Neuronal stem cell (in vitro differentiated cells): ENCODE results near the gene SPTBN5.

Source experiments
- DNase-seq: peaks from one replicate; pipeline ENCODE4 v3.0.0-alpha.2; 2013; ENCODE audit warnings: low spot score
- H2AFZ ChIP-seq: one replicate; pipeline ENCODE4 v1.6.1; 2013; ENCODE audit warnings: mild to moderate bottlenecking, low read length, inconsistent platforms
- H2AK5ac ChIP-seq: 2 replicates; pipeline ENCODE4 v1.6.1; 2013; ENCODE audit warnings: low read depth, mild to moderate bottlenecking, inconsistent platforms, low read length, moderate library complexity, mixed read lengths
- H2BK120ac ChIP-seq: 2 replicates; pipeline ENCODE4 v1.6.1; 2013; ENCODE audit warnings: low read depth, mild to moderate bottlenecking, inconsistent platforms, low read length, moderate library complexity, mixed read lengths
- H2BK12ac ChIP-seq: one replicate; pipeline ENCODE4 v1.6.1; 2013; ENCODE audit warnings: low read length, inconsistent platforms
- H2BK15ac ChIP-seq: 2 replicates; pipeline ENCODE4 v1.6.1; 2013; ENCODE audit warnings: mild to moderate bottlenecking, low read length, inconsistent platforms, mixed read lengths
- H2BK5ac ChIP-seq: one replicate; pipeline ENCODE4 v1.6.1; 2013; ENCODE audit warnings: inconsistent platforms, mild to moderate bottlenecking, low read length, moderate library complexity
- H3K14ac ChIP-seq: one replicate; pipeline ENCODE4 v1.6.1; 2013; ENCODE audit warnings: low read length, inconsistent platforms
- H3K18ac ChIP-seq: 2 replicates; pipeline ENCODE4 v1.6.1; 2013; ENCODE audit warnings: low read length, inconsistent platforms
- H3K23ac ChIP-seq: 2 replicates; pipeline ENCODE4 v1.6.1; 2013; ENCODE audit warnings: low read depth, mild to moderate bottlenecking, mixed read lengths, low read length, inconsistent platforms; ENCODE audit not compliant: poor library complexity
- H3K27ac ChIP-seq: replicated peaks from 3 replicates; pipeline ENCODE4 v1.5.1; 2013; ENCODE audit warnings: low read length, inconsistent platforms
- H3K27me3 ChIP-seq, 3 experiments: 2 replicates each; pipeline ENCODE4 v1.6.1; 2013; ENCODE audit warnings: low read length in 3 of 3, mild to moderate bottlenecking in 2 of 3, inconsistent platforms in 1 of 3, low read depth in 1 of 3, mixed read lengths in 1 of 3, moderate library complexity in 1 of 3; ENCODE audit not compliant: control insufficient read depth in 3 of 3, insufficient read depth in 3 of 3
- H3K36me3 ChIP-seq, 2 donors: replicated peaks in 1 of 2; 2 replicates each; pipeline ENCODE4 v1.6.1; 2013; ENCODE audit warnings: low read length in 2 of 2; ENCODE audit not compliant: control insufficient read depth in 2 of 2, insufficient read depth in 2 of 2
- H3K4ac ChIP-seq: 2 replicates; pipeline ENCODE4 v1.6.1; 2013; ENCODE audit warnings: inconsistent platforms, mild to moderate bottlenecking, low read length, moderate library complexity
- H3K4me1 ChIP-seq, 2 donors: 1 replicate in 1 of 2; 2 replicates in 1 of 2; pipeline ENCODE4 v1.6.1; 2013; ENCODE audit warnings: low read length in 2 of 2, low read depth in 1 of 2; ENCODE audit not compliant: control insufficient read depth in 2 of 2, insufficient read depth in 1 of 2
- H3K4me2 ChIP-seq: one replicate; pipeline ENCODE4 v1.6.1; 2013; ENCODE audit warnings: mild to moderate bottlenecking, low read length, inconsistent platforms; ENCODE audit not compliant: insufficient read depth, poor library complexity, severe bottlenecking
- H3K4me3 ChIP-seq, 2 donors: 2 replicates each; pipeline ENCODE4 v1.5.1; 2013; ENCODE audit warnings: low read length in 2 of 2, mild to moderate bottlenecking in 2 of 2, inconsistent platforms in 1 of 2, moderate library complexity in 1 of 2
- H3K79me1 ChIP-seq: one replicate; pipeline ENCODE4 v1.6.1; 2013; ENCODE audit warnings: low read depth, mild to moderate bottlenecking, inconsistent platforms, low read length, moderate library complexity
- H3K9ac ChIP-seq: one replicate; pipeline ENCODE4 v1.6.1; 2013; ENCODE audit warnings: mild to moderate bottlenecking, low read depth, low read length, inconsistent platforms; ENCODE audit not compliant: poor library complexity
- H3K9me3 ChIP-seq, 2 donors: replicated peaks in 1 of 2; 2 replicates each; pipeline versions ENCODE3 to v1.6.1; 2013; ENCODE audit warnings: low read length in 2 of 2, mild to moderate bottlenecking in 2 of 2, inconsistent platforms in 1 of 2, low read depth in 1 of 2, mixed read lengths in 1 of 2, moderate library complexity in 1 of 2; ENCODE audit not compliant: control insufficient read depth in 2 of 2, insufficient read depth in 1 of 2
- H4K8ac ChIP-seq: one replicate; pipeline ENCODE4 v1.6.1; 2013; ENCODE audit warnings: low read depth, mild to moderate bottlenecking, inconsistent platforms, low read length, moderate library complexity
- H4K91ac ChIP-seq: one replicate; pipeline ENCODE4 v1.6.1; 2013; ENCODE audit warnings: low read length, low read depth, mild to moderate bottlenecking, inconsistent platforms; ENCODE audit not compliant: poor library complexity
- WGBS, 2 donors: extraction: QIAGEN DNeasy Blood & Tissue Kit; methylation state at CpG; one replicate each; pipeline ENCODE4 v1.1.7; 2013; ENCODE audit warnings: missing lambda C conversion rate in 2 of 2, mixed read lengths in 1 of 2; ENCODE audit not compliant: insufficient read length in 2 of 2, insufficient replicate concordance in 1 of 2; ENCODE audit errors: extremely low coverage in 2 of 2; 5-methylcytosine and 5-hydroxymethylcytosine counted together

Gene SPTBN5

GRCh38 chr15:41932511-41933289 lies 38.8 kb upstream of the SPTBN5 start:
- no peak overlapping the region for H3K14ac ChIP-seq
- no peak overlapping the region for H2BK12ac ChIP-seq
- H3K9ac ChIP-seq: no peak overlapping the region
- no peaks in the 10 kb centered on the region for H3K9me3 ChIP-seq
- H3K4me3 ChIP-seq: no peak overlapping the region
- H3K27me3 ChIP-seq: no peaks in the 10 kb centered on the region
- H4K91ac ChIP-seq: no peak overlapping the region
- DNase-seq: no peak
- no peak overlapping the region for H2BK5ac ChIP-seq
- WGBS, 2 donors: no CpG with 5 or more reads among the region's 16 CpGs
- H2AK5ac ChIP-seq: no peak overlapping the region
- no peak overlapping the region for H3K4ac ChIP-seq
- peaks cover 0 to 25% of the 10 kb centered on the region in 2 donors for H3K4me1 ChIP-seq
- H2BK120ac ChIP-seq: no peak overlapping the region
- no peak overlapping the region for H2BK15ac ChIP-seq
- H2AFZ ChIP-seq: no peak overlapping the region
- peaks cover 3% of the 10 kb centered on the region for H3K79me1 ChIP-seq
- no peak overlapping the region for H3K27ac ChIP-seq
- H4K8ac ChIP-seq: no peak overlapping the region
- peak overlapping the region; percentile 11 for H3K18ac ChIP-seq
- H3K36me3 ChIP-seq: no peaks in the 10 kb centered on the region
- no peak overlapping the region for H3K23ac ChIP-seq
- H3K4me2 ChIP-seq: no peak overlapping the region

DNA sequence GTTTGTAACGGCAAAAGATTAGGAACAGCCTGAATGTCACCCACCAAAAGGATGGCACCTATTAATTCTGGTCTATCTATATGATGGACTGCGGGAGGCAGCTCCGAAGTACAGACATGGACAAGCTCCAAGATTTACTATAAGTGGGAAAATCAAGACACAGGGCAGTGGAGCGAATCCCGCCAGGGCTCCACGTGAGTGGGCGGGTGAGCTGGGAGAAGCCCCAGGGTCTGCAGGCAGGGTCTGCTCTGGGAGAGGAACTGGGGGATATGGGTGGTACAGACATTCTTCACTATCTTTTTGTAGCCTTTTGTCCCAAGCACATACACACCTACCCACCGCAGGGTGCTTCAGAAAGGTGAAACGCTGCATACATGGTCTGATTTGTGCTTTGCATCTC lies 38.2 kb upstream of the SPTBN5 start:
- no peak overlapping the region for H3K14ac ChIP-seq
- DNase-seq: no peak
- no peak overlapping the region for H2BK120ac ChIP-seq
- no peak overlapping the region for H4K91ac ChIP-seq
- WGBS, 2 donors: no CpG with 5 or more reads among the region's 9 CpGs
- no peak overlapping the region for H3K27ac ChIP-seq
- H4K8ac ChIP-seq: no peak overlapping the region
- H3K18ac ChIP-seq: no peak overlapping the region
- no peak overlapping the region for H2BK15ac ChIP-seq
- no peaks in the 10 kb centered on the region for H3K9me3 ChIP-seq
- H3K4me3 ChIP-seq: no peak overlapping the region
- peaks cover 3% of the 10 kb centered on the region for H3K79me1 ChIP-seq
- H3K27me3 ChIP-seq: no peaks in the 10 kb centered on the region
- no peak overlapping the region for H3K9ac ChIP-seq
- no peak overlapping the region for H3K4me2 ChIP-seq
- H2AFZ ChIP-seq: no peak overlapping the region
- no peak overlapping the region for H3K23ac ChIP-seq
- H3K36me3 ChIP-seq: no peaks in the 10 kb centered on the region
- no peak overlapping the region for H3K4ac ChIP-seq
- peaks cover 0 to 20% of the 10 kb centered on the region in 2 donors for H3K4me1 ChIP-seq
- no peak overlapping the region for H2AK5ac ChIP-seq
- no peak overlapping the region for H2BK12ac ChIP-seq
- H2BK5ac ChIP-seq: no peak overlapping the region

DNA sequence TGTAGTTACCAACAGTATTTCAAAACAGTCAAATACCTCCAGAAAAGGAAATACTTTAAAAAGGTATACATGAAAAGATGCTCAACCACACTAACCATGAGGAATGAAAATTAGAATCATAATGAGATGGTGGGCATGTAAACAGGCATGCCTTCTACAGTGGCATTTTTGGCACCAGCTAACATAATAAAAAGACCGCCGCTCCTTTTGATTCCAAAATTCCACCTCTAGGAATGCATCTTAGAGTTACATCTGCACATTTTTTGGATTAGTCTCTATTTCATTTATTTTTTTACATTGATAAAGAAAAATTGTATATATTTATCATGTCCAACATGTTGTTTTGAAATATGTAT lies 37.0 kb upstream of the SPTBN5 start:
- H3K27me3 ChIP-seq: no peaks in the 10 kb centered on the region
- no peak overlapping the region for H2BK15ac ChIP-seq
- H2BK12ac ChIP-seq: no peak overlapping the region
- H3K14ac ChIP-seq: no peak overlapping the region
- H3K23ac ChIP-seq: no peak overlapping the region
- no peak overlapping the region for H2AK5ac ChIP-seq
- H2BK5ac ChIP-seq: no peak overlapping the region
- H3K18ac ChIP-seq: no peak overlapping the region
- no peaks in the 10 kb centered on the region for H3K9me3 ChIP-seq
- H3K9ac ChIP-seq: no peak overlapping the region
- DNase-seq: no peak
- no peak overlapping the region for H4K8ac ChIP-seq
- H2AFZ ChIP-seq: no peak overlapping the region
- H3K36me3 ChIP-seq: no peaks in the 10 kb centered on the region
- H3K4me2 ChIP-seq: no peak overlapping the region
- H4K91ac ChIP-seq: no peak overlapping the region
- H3K79me1 ChIP-seq: peaks cover 3% of the 10 kb centered on the region
- H3K27ac ChIP-seq: no peak overlapping the region
- no peak overlapping the region for H3K4me3 ChIP-seq
- H3K4ac ChIP-seq: no peak overlapping the region
- no CpG with 5 or more reads among the region's 2 CpGs for WGBS, 2 donors
- H3K4me1 ChIP-seq: peaks cover 0 to 21% of the 10 kb centered on the region in 2 donors
- no peak overlapping the region for H2BK120ac ChIP-seq

GRCh38 chr15:41930221-41930866 lies 36.5 kb upstream of the SPTBN5 start:
- Histone ChIP-seq H3K4ac (no peak overlapping the region), H2BK15ac (no peak overlapping the region), H3K9me3 (no peaks in the 10 kb centered on the region), H3K4me2 (no peak overlapping the region), H3K36me3 (no peaks in the 10 kb centered on the region), H2BK120ac (no peak overlapping the region), H3K27me3 (no peaks in the 10 kb centered on the region), H4K91ac (no peak overlapping the region), H3K4me3 (no peak overlapping the region), H3K4me1 (peaks cover 0 to 21% of the 10 kb centered on the region in 2 donors), H2BK12ac (no peak overlapping the region), H3K18ac (no peak overlapping the region), H2BK5ac (no peak overlapping the region), H3K79me1 (peaks cover 3% of the 10 kb centered on the region), H3K9ac (no peak overlapping the region), H2AFZ (no peak overlapping the region), H3K27ac (no peak overlapping the region), H3K14ac (no peak overlapping the region), H4K8ac (no peak overlapping the region), H3K23ac (no peak overlapping the region), H2AK5ac (no peak overlapping the region)
- no CpG with 5 or more reads among the region's 8 CpGs for WGBS, 2 donors
- no peak for DNase-seq
